Measurements from ENCODE around the gene FAAP100. TPM values are rescaled to one million over a fixed set of nuclear protein-coding genes. Genes with fewer than 3 reads are reported as not detected.

The FAAP100 gene
- total RNA-seq, 1 donor from 2014 or later, result 21.6 TPM

- DNase-seq (ENCODE audit: low spot score in 2 of 2) (no peak), FAIRE-seq (no peak)
Measured at GRCh38 chr17:81514489-81514738, 37.7 kb downstream of the FAAP100 start.

- FAIRE-seq (no peak), DNase-seq (ENCODE audit: low spot score in 2 of 2) (peak in 1 of 2 donors; percentile 67)
Measured at GRCh38 chr17:81513753-81514488, 38.2 kb downstream of the FAAP100 start.

- FAIRE-seq (no peak), DNase-seq (ENCODE audit: low spot score in 2 of 2) (peak in 1 of 2 donors; percentile 71)
Measured at GRCh38 chr17:81513372-81513752, 38.8 kb downstream of the FAAP100 start.

DNA sequence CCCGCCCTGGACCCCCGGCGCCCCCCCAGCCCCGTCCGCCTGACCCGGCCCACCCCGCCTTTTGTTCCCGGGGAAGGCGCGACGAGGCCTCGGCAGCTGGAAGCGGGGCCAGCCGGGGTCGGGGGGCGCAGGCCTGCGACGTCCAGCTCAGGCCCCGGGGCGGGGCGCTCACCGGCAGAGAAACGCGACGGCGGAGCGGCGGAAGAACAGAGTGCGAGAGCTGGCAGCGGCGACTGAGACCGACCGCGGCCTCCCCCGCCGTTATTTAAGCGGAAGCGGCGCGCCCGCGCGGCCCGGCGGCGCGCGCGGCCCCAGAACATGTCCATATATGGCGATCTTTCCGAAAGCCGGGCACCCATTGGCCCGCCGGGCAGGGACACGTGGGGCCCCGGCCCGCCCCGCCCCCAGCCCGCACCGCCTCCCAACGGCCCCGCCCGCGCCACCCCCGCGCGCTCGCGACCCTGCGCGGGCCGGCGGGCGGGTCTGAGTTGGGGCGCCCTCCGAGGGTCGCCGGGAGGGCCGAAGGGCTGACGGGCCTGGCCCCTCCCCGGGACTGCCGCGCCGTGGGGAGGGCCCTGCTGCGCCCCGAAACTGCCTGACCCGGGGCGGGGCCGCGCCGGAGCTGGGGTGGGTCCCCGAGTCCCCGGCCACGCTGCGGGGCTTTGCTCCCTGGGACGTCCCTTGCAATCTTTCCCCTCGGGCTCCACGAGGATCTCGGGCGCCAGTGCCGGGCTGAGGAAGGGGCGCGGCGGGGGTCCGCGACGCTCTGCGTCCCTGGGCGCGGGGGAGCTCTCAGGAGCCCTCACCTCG lies 39.4 kb downstream of the FAAP100 start, which contains the start of gene ACTG1:
ACTG1 (minus strand) TSS at position 238 of the 810 bp plus-strand sequence. CDS start 445 bp downstream, outside the sequence.
- peak; percentile 98 to 99 for DNase-seq (ENCODE audit: low spot score in 2 of 2)
- FAIRE-seq, result no peak

DNA sequence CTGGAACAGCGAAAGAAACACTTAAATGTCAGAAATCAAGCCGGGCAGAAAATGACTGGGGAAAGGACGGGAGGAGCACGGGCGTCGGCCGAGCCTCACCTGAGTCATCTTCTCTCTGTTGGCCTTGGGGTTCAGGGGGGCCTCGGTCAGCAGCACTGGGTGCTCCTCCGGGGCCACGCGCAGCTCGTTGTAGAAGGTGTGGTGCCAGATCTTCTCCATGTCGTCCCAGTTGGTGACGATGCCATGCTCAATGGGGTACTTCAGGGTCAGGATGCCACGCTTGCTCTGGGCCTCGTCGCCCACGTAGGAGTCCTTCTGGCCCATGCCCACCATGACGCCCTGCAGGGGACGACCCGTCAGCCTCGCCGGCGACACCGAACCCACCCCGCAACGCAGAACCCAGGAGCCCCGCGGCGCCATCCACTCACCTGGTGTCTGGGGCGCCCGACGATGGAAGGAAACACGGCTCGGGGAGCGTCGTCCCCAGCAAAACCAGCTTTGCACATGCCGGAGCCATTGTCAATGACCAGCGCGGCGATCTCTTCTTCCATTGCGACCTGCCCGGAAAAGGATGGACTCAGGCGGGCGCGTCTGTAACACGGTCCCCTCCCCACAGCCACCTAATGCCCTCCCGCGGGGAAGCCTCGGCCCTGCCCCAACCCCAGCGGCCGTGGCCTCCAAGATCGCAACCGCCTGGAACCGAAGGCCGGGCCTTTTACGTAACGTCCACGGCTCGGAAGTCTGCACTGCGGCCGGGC lies 40.2 kb downstream of the FAAP100 start:
- FAIRE-seq (no peak), DNase-seq (ENCODE audit: low spot score in 2 of 2) (no peak)

GRCh38 chr17:81511554-81511803 lies 40.7 kb downstream of the FAAP100 start:
- DNase-seq (ENCODE audit: low spot score in 2 of 2) (no peak), FAIRE-seq (no peak)

GRCh38 chr17:81510785-81511553 lies 41.2 kb downstream of the FAAP100 start:
- DNase-seq (ENCODE audit: low spot score in 2 of 2) (no peak), FAIRE-seq (no peak)

GRCh38 chr17:81509972-81510784 lies 42.0 kb downstream of the FAAP100 start:
- no peak for FAIRE-seq
- DNase-seq (ENCODE audit: low spot score in 2 of 2), result no peak

DNA sequence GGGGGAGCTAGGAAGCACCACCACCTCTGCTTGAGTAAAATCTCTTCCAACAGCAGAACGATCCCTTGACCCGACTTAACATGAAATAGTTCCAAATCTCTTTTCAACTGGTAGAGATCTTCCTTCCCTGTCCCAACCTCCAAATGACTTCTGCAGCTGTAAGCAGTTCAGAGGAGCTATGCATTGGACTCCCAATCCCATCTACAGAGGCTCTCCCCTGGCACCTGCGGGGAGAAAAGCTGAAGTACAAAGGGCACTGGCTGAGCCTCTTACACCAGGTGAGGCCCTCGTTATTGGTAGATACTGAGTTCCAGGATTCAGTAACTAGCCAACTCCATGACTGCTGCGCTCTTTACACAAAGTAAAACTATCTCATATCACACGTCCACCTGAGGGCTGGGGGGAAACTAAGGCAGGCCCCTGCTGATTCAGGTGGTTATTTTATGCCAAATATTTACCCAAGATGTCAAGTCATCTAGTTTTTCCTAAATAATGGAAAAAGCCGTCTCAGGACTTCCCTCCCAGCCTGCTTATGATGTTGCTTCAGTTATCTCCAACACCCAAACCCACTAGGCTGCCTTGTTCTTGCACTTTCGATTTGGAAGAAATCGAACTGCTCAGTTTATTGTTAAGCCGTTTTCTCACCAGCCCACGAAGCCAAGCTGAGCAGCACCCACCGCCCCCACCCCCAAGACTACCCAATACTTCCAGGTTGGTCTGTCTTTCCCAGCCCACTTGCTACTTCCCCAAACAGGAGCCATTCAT lies 42.8 kb downstream of the FAAP100 start:
- FAIRE-seq (no peak), DNase-seq (ENCODE audit: low spot score in 2 of 2) (no peak)

- no peak for DNase-seq (ENCODE audit: low spot score in 2 of 2)
- FAIRE-seq, result no peak
Measured at GRCh38 chr17:81508639-81509206, 43.4 kb downstream of the FAAP100 start.

DNA sequence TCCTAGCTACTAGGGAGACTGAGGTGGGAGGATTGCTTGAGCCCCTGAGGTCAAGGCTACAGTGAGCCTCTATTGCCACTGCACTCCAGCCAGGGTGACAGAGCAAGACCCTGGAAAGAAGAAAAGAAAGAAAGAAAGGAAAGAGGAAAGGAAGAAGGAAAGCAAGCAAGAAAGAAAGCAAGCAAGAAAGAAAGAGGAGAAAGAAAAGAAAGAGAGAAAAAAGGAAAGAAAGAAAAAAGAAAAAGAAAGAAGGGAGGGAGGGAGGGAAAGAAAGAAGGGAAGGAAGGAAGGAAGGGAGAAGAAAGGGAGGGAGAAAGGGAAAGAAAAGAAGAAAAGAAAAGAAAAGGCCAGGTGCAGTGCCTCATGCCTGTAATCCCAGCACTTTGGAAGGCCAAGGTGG lies 48.5 kb downstream of the FAAP100 start:
- FAIRE-seq (no peak), DNase-seq (ENCODE audit: low spot score in 2 of 2) (no peak)

GRCh38 chr17:81502471-81503017 lies 49.6 kb downstream of the FAAP100 start:
- FAIRE-seq, result no peak
- no peak for DNase-seq (ENCODE audit: low spot score in 2 of 2)

DNA sequence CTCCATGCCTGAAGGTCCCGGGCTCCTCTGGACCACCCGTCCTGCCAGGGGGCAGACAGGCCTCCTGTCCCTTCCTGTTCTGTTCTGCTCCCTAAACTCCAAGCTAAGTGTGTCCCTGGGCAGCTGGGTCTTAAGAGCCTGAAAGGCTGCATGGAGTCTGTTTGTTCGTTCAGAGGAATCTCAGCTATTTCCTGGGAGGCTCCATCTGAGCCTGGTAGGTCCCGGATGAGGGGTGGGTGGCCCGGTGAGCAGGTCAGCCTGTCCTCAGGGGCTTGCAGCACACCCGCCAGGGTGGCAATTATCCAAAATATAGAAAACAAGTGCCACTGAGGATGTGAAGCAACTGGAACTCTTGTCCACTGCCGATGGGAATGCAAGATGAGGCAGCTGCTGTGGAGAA lies 52.1 kb downstream of the FAAP100 start:
- no peak for FAIRE-seq
- DNase-seq (ENCODE audit: low spot score in 2 of 2), result no peak

GRCh38 chr17:81499601-81499970 lies 52.6 kb downstream of the FAAP100 start:
- FAIRE-seq (no peak), DNase-seq (ENCODE audit: low spot score in 2 of 2) (no peak)

DNA sequence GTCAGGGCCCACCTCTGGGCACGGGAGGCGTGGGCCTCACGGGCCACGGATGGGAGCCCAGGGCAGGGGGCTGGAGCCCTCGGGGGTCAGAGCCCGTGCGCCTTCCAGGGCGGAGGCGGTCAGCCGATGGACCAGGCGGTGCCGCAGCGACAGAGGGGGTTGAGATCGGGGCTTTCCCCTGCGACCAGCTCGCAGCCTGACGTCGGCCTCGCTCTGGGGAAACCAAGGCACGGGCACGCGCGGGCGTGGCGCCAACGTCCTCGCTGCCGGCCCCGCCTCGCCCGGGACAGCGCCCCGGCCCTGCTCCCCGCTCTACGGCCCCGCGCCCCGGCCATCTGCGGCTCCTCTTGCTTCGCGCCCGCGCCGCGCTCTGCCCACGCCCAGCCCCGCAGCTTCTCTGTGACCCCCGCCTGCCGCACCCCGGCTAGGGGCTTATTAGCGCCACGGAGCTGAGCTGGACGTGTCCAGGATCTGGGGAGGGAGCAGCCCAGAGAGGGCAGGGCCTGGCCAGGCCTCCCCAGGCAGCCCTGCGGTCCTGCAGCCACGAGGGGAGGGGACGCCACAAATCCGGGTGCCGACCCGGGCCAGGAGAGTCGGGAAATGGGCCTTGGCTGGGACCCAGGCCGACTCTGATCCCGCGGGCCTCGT lies 53.1 kb downstream of the FAAP100 start:
- FAIRE-seq (no peak), DNase-seq (ENCODE audit: low spot score in 2 of 2) (no peak)

DNA sequence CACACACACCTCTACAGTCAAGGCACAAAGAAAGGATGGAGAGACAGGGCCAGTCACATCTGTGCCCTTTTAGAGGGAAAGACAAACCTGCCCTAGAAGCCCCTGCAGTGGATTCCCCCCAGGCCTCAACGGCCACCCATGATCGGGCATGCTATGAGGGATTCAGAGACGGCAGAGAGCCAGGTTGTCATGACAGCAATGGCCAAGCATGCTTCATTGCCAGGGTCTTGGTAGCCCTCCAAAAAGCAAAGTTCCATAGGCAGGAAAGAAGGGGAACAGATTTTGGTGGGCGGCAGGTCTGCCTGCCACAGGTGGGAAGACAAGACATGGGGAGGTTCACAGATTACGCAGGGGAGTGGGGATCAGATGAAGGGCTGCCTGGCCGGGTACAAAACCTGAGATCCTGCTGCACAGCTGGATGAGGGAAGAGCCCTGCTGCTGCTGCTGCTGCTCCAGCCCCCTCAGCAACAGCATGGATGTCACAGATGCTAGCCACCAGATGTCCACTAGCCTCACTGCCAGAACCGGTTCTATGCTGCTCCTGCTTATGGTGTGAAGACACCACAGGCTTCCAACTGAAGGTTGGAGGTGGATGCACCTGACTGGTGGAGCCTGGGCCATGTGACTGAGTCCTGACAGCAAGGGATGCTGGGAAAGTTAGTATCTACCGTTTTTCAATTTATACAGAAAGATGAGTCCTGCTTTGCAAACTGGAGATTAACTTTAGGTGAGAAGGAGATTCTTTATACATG lies 57.4 kb downstream of the FAAP100 start:
- DNase-seq (ENCODE audit: low spot score in 2 of 2), result no peak
- no peak for FAIRE-seq

Data from frontal cortex (tissue), 4 donors.